HepG2 (cell line): Measurements from ENCODE around the gene PITPNM2. TPM values are rescaled to one million over a fixed set of nuclear protein-coding genes. Genes with fewer than 3 reads are reported as not detected.

Experiments used
- ATF3 ChIP-seq: sonication (generic); formaldehyde crosslinking; IDR thresholded peaks from 2 replicates; pipeline ENCODE4 v1.4.0; 2020; ENCODE audit warnings: missing genetic modification reagents
- FIP1L1 ChIP-seq: fragments of 200-400 bp; formaldehyde crosslinking; IDR thresholded peaks from 2 replicates; pipeline ENCODE4 v1.6.1; 2018; ENCODE audit warnings: low read depth, mild to moderate bottlenecking, low read length, moderate library complexity, borderline replicate concordance; ENCODE audit not compliant: insufficient read depth
- FOSL2 ChIP-seq: sonication (generic); formaldehyde crosslinking; IDR thresholded peaks from 2 replicates; pipeline ENCODE4 v1.4.0; 2020; ENCODE audit warnings: missing genetic modification reagents
- HNF4A ChIP-seq: sonication (generic); formaldehyde crosslinking; IDR thresholded peaks from 2 replicates; pipeline ENCODE4 v1.4.0; 2020; ENCODE audit warnings: missing genetic modification reagents
- JARID2 ChIP-seq: sonication (generic); formaldehyde crosslinking; IDR thresholded peaks from 2 replicates; pipeline ENCODE4 v1.8.1; 2023; ENCODE audit warnings: missing genetic modification reagents, inconsistent platforms; ENCODE audit not compliant: insufficient replicate concordance
- KMT2A ChIP-seq: sonication (generic); formaldehyde crosslinking; IDR thresholded peaks from 2 replicates; pipeline ENCODE4 v1.4.0; 2020; ENCODE audit warnings: missing genetic modification reagents
- MAX ChIP-seq: IDR thresholded peaks from 2 replicates; pipeline ENCODE4 v1.6.1; 2012; ENCODE audit warnings: inconsistent platforms
- REXO4 ChIP-seq: sonication (generic); formaldehyde crosslinking; IDR thresholded peaks from 2 replicates; pipeline ENCODE4 v1.8.0; 2022; ENCODE audit warnings: missing genetic modification reagents, mild to moderate bottlenecking, borderline replicate concordance
- SOX13 ChIP-seq, 3 experiments: fragments of 450-650 bp in 1 of 3; sonication (generic) in 1 of 3; formaldehyde crosslinking in 1 of 3; IDR thresholded peaks in 2 of 3; conservative IDR thresholded peaks in 1 of 3; 2 replicates each; pipeline versions ENCODE4 v1.5.0 to v1.6.1; 2016 to 2020; ENCODE audit warnings: antibody characterized with exemption in 1 of 3, mild to moderate bottlenecking in 1 of 3, missing compliant biosample characterization in 1 of 3, missing genetic modification reagents in 1 of 3, moderate library complexity in 1 of 3
- SRSF4 ChIP-seq: fragments of 200-400 bp; formaldehyde crosslinking; IDR thresholded peaks from one replicate; pipeline ENCODE4 v1.6.1; 2018; ENCODE audit warnings: mild to moderate bottlenecking, low read depth, low read length, moderate library complexity; ENCODE audit not compliant: poor library complexity, severe bottlenecking
- ZFP62 ChIP-seq: sonication (generic); formaldehyde crosslinking; IDR thresholded peaks from 2 replicates; pipeline ENCODE4 v1.4.0; 2020; ENCODE audit warnings: missing genetic modification reagents
- ZNF567 ChIP-seq: sonication (generic); formaldehyde crosslinking; IDR thresholded peaks from 2 replicates; pipeline ENCODE4 v1.8.1; 2023; ENCODE audit warnings: mild to moderate bottlenecking, missing genetic modification reagents, borderline replicate concordance
- polyA plus RNA-seq, 8 experiments: library from polyadenylated mRNA; depleted of rRNA in 3 of 8; stranded (reverse) in 7 of 8; unstranded in 1 of 8; fragments of >200 nt; fragmentation: Illumina TruSeq in 4 of 8; extraction: Trizol in 4 of 8; gene quantifications; 2 replicates each; pipeline versions ENCODE4 v1.2.1 to v1.2.3, GENCODE V29; 2011 to 2016; ENCODE audit warnings: low read depth in 4 of 8, missing spikeins in 1 of 8, mixed read lengths in 1 of 8; ENCODE audit not compliant: insufficient read depth in 1 of 8
- total RNA-seq, 5 experiments: library from RNA; depleted of rRNA; stranded (reverse); fragments of >200 nt; fragmentation: Illumina TruSeq; extraction: Trizol; gene quantifications; 2 replicates each; pipeline ENCODE4 v1.2.3, GENCODE V29; 2016; ENCODE audit warnings: low read depth in 1 of 5
- TF ChIP-seq, protein P1 (sequence below): sonication (generic); formaldehyde crosslinking; IDR thresholded peaks from 2 replicates; pipeline ENCODE4 v1.4.0; 2020; ENCODE audit warnings: mild to moderate bottlenecking, missing genetic modification reagents
- TF ChIP-seq, protein P2 (sequence below): sonication (generic); formaldehyde crosslinking; IDR thresholded peaks from 2 replicates; pipeline ENCODE4 v1.5.0; 2020; ENCODE audit warnings: mild to moderate bottlenecking, missing genetic modification reagents

Gene PITPNM2
- total and polyA plus RNA-seq, 2 of the 13 experiments (the other 11 are each of a cell fraction or from before 2014, with no cell fraction given) = 4.2 to 5.3 TPM

GRCh38 chr12:123167329-123167728 is 16.4 kb upstream of the PITPNM2 start (continued):
- TF ChIP-seq, protein P1, sequence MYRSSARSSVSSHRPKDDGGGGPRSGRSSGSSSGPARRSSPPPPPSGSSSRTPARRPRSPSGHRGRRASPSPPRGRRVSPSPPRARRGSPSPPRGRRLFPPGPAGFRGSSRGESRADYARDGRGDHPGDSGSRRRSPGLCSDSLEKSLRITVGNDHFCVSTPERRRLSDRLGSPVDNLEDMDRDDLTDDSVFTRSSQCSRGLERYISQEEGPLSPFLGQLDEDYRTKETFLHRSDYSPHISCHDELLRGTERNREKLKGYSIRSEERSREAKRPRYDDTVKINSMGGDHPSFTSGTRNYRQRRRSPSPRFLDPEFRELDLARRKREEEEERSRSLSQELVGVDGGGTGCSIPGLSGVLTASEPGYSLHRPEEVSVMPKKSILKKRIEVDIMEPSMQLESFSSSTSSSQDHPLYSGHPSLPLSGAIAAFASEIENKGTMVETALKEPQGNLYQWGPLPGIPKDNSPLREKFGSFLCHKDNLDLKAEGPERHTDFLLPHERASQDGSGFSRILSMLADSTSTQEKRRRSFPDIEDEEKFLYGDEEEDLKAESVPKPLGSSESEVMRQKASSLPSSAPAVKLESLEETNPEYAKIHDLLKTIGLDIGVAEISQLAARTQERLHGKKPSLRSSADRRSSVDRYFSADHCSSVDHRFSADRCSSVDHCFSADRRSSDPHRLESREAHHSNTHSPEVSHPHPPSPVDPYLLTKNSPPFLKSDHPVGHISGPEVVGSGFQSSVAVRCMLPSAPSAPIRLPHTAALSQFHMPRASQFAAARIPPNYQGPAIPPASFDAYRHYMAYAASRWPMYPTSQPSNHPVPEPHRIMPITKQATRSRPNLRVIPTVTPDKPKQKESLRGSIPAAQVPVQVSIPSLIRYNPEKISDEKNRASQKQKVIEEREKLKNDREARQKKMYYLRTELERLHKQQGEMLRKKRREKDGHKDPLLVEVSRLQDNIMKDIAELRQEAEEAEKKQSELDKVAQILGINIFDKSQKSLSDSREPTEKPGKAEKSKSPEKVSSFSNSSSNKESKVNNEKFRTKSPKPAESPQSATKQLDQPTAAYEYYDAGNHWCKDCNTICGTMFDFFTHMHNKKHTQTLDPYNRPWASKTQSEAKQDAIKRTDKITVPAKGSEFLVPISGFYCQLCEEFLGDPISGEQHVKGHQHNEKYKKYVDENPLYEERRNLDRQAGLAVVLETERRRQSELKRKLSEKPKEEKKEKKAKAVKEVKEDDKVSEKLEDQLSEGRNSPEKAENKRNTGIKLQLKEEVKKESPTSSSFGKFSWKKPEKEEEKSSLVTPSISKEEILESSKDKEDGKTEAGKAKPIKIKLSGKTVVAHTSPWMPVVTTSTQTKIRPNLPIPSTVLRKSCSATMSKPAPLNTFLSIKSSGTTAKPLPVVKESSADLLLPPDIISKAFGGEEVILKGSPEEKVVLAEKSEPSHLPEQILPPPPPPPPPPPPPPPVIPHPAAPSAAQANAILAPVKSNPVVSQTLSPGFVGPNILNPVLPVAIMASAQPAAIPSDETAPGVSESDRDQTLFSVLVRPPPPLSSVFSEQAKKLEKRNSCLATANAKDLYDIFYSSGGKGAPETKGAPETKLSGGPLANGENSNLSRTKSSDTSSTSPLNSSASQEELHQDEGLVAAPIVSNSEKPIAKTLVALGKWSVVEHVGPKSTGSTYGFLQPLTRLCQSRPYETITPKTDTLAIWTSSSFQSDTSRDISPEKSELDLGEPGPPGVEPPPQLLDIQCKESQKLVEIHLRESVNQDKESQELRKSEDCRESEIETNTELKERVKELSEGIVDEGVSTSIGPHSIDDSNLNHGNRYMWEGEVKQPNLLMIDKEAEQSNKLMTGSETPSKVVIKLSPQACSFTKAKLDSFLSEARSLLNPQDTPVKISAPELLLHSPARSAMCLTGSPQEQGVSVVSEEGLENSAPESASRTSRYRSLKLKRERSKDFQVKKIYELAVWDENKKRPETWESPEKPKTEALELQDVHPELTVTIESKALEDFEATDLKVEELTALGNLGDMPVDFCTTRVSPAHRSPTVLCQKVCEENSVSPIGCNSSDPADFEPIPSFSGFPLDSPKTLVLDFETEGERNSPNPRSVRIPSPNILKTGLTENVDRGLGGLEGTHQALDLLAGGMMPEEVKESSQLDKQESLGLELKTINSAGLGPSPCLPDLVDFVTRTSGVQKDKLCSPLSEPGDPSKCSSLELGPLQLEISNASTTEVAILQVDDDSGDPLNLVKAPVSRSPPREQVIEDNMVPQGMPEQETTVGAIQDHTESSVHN = no peak
- TF ChIP-seq SOX13 (IDR thresholded peaks at IDR 0.05) (no peak), SOX13 (CRISPR knock-in tag; conservative IDR thresholded peaks at IDR 0.05 in 1 of 2, IDR thresholded peaks at IDR 0.05 in 1 of 2) (0 out of 4 replicates have a peak, but pooled peaks of 1 of the 2 experiments have one; percentile 15), HNF4A (CRISPR knock-in tag) (peak; percentile 74), REXO4 (CRISPR knock-in tag) (no peak), JARID2 (no peak), ATF3 (no peak), ZNF567 (CRISPR knock-in tag) (no peak), MAX (0 out of 2 replicates have a peak, but pooled peaks have one; percentile 42), SRSF4 (no peak), FIP1L1 (no peak), ZFP62 (no peak), KMT2A (CRISPR knock-in tag) (no peak), FOSL2 (CRISPR knock-in tag) (no peak)
- TF ChIP-seq, protein P2, sequence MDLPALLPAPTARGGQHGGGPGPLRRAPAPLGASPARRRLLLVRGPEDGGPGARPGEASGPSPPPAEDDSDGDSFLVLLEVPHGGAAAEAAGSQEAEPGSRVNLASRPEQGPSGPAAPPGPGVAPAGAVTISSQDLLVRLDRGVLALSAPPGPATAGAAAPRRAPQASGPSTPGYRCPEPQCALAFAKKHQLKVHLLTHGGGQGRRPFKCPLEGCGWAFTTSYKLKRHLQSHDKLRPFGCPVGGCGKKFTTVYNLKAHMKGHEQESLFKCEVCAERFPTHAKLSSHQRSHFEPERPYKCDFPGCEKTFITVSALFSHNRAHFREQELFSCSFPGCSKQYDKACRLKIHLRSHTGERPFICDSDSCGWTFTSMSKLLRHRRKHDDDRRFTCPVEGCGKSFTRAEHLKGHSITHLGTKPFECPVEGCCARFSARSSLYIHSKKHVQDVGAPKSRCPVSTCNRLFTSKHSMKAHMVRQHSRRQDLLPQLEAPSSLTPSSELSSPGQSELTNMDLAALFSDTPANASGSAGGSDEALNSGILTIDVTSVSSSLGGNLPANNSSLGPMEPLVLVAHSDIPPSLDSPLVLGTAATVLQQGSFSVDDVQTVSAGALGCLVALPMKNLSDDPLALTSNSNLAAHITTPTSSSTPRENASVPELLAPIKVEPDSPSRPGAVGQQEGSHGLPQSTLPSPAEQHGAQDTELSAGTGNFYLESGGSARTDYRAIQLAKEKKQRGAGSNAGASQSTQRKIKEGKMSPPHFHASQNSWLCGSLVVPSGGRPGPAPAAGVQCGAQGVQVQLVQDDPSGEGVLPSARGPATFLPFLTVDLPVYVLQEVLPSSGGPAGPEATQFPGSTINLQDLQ (CRISPR knock-in tag) = no peak
